Activated B cell treated with CpG ODN at 0.5 μM for 24 hours (primary cell): ENCODE data around the gene SAPCD2. TPM values are rescaled to one million over a fixed set of nuclear protein-coding genes. Genes with fewer than 3 reads are reported as not detected.
A peak's percentile ranks its signal among the peaks of the same experiment; 100 is the strongest.

Source experiments
- ATAC-seq: fragments of 200-7000 bp; cut with Tn5 transposase; one replicate; pipeline ENCODE4 v1.10.0; 2021; ENCODE audit warnings: low read depth, mild to moderate bottlenecking, moderate library complexity
- CTCF ChIA-PET: fragments of 350-600 bp; sonication (Branson Sonifier 250); formaldehyde crosslinking; loops from one replicate; lab custom pipeline; 2021; ENCODE audit warnings: antibody characterized with exemption; lab: Charles Lee
- POLR2A ChIA-PET: fragments of 350-600 bp; sonication (Branson Sonifier 250); formaldehyde crosslinking; loops from one replicate; lab custom pipeline; 2021; ENCODE audit warnings: antibody characterized with exemption; lab: Charles Lee
- DNase-seq: peaks from one replicate; pipeline ENCODE4 v3.0.0; 2022
- H3K27ac Mint-ChIP-seq: one replicate; pipeline ENCODE4 v1.8.0; 2020; ENCODE audit warnings: mixed read lengths
- H3K27me3 Mint-ChIP-seq: one replicate; pipeline ENCODE4 v1.8.0; 2021; ENCODE audit warnings: mixed read lengths
- H3K36me3 Mint-ChIP-seq: one replicate; pipeline ENCODE4 v1.8.0; 2021; ENCODE audit warnings: low read depth, mixed read lengths
- H3K4me1 Mint-ChIP-seq: one replicate; pipeline ENCODE4 v1.8.0; 2021; ENCODE audit warnings: mixed read lengths
- H3K4me3 Mint-ChIP-seq: one replicate; pipeline ENCODE4 v1.8.0; 2020; ENCODE audit warnings: mild to moderate bottlenecking, mixed read lengths
- H3K9me3 Mint-ChIP-seq: one replicate; pipeline ENCODE4 v1.8.0; 2020; ENCODE audit warnings: mixed read lengths
- intact Hi-C: fragments of 100-400 bp; cut with micrococcal nuclease; formaldehyde crosslinking; loops from one replicate; pipeline ENCODE4 v1.15.1; 2024
- total RNA-seq: library from RNA; stranded (reverse); gene quantifications from 2 replicates; pipeline ENCODE4 v1.2.3, GENCODE V29; 2022
- TF ChIP-seq, protein P1 (sequence below): fragments of 200-600 bp; IDR thresholded peaks from one replicate; pipeline ENCODE4 v1.8.0; 2022; ENCODE audit warnings: antibody characterized with exemption, mild to moderate bottlenecking

Gene SAPCD2
- total RNA-seq, 1 donor from 2014 or later: 0.80 TPM

DNA sequence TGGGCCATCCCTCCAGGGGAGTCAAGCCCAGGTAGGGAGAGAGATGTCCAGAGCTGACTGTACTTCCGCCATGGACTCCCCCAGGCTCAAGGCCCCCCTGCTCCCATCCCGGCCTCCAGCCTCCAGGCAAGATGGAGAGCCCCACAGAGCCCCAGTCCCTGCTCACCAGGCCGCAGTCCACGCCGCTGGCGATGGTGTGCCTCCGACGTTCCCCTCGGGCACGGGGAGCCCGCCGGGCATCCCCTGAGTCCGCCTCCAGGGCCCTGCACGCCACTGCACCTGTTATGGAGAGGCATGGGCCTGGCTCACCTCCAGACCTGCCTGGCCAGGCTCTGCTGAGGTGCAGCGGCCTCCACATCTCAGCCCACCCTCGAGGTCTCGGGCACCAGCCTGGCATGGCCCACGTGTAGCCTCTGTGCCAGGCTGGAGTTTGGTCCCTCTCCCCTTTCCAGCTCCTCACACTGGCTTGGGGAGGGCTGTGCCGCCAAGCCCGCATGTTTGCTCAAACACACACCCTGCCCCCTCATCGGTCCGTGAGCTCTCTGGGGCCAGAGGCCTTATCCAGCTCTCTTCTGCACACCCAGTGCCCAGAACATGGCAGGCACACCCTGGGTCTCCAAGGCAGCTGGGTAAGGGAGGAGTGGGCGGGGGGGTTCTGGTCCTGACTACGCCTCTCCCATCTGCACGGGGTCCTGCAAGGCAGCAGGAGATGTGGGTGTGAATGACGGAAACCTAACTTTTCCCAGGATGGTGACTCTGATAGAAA, 4.1 kb downstream of the SAPCD2 start:
- Mint-ChIP-seq H3K27me3 (peaks cover 6% of the 10 kb centered on the region), H3K9me3 (no peaks in the 10 kb centered on the region), H3K4me1 (peaks cover 18% of the 10 kb centered on the region), H3K36me3 (no peaks in the 10 kb centered on the region), H3K4me3 (no peak overlapping the region), H3K27ac (no peak overlapping the region)
- ChIA-PET CTCF (interaction anchor here (0.7 to 3.4 kb wide), 7 partner anchors 10 to 337 kb away, joined by 3 to 21 read pairs (median 4); partner anchors contain the start of genes ABCA2, NPDC1 and UAP1L1), POLR2A (interaction anchor here (1.7 kb wide), 1 partner anchor 174 kb away, joined by 6 read pairs; the partner anchor contains the start of gene TUBB4B)
- DNase-seq (no peak), ATAC-seq (no peak)
- TF ChIP-seq, protein P1, sequence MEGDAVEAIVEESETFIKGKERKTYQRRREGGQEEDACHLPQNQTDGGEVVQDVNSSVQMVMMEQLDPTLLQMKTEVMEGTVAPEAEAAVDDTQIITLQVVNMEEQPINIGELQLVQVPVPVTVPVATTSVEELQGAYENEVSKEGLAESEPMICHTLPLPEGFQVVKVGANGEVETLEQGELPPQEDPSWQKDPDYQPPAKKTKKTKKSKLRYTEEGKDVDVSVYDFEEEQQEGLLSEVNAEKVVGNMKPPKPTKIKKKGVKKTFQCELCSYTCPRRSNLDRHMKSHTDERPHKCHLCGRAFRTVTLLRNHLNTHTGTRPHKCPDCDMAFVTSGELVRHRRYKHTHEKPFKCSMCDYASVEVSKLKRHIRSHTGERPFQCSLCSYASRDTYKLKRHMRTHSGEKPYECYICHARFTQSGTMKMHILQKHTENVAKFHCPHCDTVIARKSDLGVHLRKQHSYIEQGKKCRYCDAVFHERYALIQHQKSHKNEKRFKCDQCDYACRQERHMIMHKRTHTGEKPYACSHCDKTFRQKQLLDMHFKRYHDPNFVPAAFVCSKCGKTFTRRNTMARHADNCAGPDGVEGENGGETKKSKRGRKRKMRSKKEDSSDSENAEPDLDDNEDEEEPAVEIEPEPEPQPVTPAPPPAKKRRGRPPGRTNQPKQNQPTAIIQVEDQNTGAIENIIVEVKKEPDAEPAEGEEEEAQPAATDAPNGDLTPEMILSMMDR: no peak
- intact Hi-C loops: loop anchor here (5.0 kb wide), 1 partner anchor 39 kb away; the partner anchor contains the start of gene ABCA2

DNA sequence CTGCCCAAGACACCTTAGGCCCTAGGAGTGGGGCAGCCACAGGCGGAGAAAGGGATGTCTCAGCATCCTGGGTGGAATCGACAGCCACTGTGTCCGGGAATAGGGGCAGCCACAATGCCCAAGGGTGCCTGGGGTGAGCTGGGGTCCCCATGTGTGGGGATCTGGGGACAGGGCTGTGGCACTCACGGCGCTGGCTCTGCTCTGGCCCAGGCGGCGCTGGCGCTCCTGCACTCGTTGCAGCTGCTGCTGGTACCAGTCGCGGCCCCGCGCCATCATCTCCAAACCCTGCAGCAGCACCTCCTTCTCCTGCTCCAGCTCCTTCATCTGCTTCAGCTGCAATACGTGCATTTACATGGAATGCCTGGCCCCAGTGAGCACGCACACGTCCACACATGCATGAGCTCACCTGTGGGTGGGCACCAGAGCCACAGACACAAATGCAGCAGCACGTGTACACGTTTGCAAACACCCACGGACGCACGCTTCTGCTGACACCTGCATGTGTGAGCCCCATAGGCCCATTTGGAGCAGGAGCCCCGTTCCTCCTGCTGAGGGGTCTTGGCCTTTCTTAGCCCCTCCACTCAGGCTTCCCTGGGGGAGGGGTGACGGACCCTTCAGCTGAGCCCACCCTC, 4.9 kb downstream of the SAPCD2 start:
- no peak for ATAC-seq
- Mint-ChIP-seq H3K36me3 (no peaks in the 10 kb centered on the region), H3K27me3 (peaks cover 6% of the 10 kb centered on the region), H3K4me1 (peaks cover 10% of the 10 kb centered on the region), H3K27ac (no peak overlapping the region), H3K4me3 (no peak overlapping the region), H3K9me3 (no peaks in the 10 kb centered on the region)
- no peak for DNase-seq
- POLR2A ChIA-PET: interaction anchor here (1.7 kb wide), 1 partner anchor 175 kb away, joined by 6 read pairs; the partner anchor contains the start of gene TUBB4B
- TF ChIP-seq, protein P1: no peak
- intact Hi-C loops: loop anchor here (5.0 kb wide), 1 partner anchor 38 kb away; the partner anchor contains the start of gene ABCA2
- CTCF ChIA-PET: interaction anchor here (1.1 to 3.4 kb wide), 5 partner anchors 11 to 171 kb away, joined by 3 to 21 read pairs (median 4); partner anchors contain the start of genes ABCA2, NPDC1 and UAP1L1

DNA sequence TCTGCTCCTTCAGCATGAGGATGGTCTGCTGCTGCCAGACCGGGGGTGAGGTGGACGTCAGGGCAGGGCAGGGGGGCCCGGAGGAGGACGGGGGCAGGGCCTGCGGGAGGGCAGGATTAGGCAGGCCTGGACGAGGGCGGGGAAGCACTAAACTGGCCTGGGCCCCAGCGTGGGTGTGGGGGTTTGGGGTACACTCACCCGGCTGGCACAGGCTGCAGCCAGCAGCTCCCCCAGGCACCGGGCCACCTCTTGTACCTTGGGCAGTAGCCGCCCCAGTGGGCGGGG, 5.5 kb downstream of the SAPCD2 start:
- Mint-ChIP-seq H3K4me3 (no peak overlapping the region), H3K4me1 (peaks cover 9% of the 10 kb centered on the region), H3K36me3 (no peaks in the 10 kb centered on the region), H3K9me3 (no peaks in the 10 kb centered on the region), H3K27ac (no peak overlapping the region), H3K27me3 (peaks cover 6% of the 10 kb centered on the region)
- CTCF ChIA-PET: interaction anchor here (1.1 to 2.1 kb wide), 4 partner anchors 12 to 36 kb away, joined by 3 to 12 read pairs (median 5); partner anchors contain the start of gene UAP1L1
- DNase-seq (no peak), ATAC-seq (no peak)
- POLR2A ChIA-PET: interaction anchor here (0.6 kb wide), 1 partner anchor 22 kb away, joined by 14 read pairs; no protein-coding TSS in a partner anchor
- TF ChIP-seq, protein P1: no peak
- intact Hi-C loops: loop anchor here (1.0 to 5.0 kb wide), 2 partner anchors 38 to 278 kb away; partner anchors contain the start of gene ABCA2

DNA sequence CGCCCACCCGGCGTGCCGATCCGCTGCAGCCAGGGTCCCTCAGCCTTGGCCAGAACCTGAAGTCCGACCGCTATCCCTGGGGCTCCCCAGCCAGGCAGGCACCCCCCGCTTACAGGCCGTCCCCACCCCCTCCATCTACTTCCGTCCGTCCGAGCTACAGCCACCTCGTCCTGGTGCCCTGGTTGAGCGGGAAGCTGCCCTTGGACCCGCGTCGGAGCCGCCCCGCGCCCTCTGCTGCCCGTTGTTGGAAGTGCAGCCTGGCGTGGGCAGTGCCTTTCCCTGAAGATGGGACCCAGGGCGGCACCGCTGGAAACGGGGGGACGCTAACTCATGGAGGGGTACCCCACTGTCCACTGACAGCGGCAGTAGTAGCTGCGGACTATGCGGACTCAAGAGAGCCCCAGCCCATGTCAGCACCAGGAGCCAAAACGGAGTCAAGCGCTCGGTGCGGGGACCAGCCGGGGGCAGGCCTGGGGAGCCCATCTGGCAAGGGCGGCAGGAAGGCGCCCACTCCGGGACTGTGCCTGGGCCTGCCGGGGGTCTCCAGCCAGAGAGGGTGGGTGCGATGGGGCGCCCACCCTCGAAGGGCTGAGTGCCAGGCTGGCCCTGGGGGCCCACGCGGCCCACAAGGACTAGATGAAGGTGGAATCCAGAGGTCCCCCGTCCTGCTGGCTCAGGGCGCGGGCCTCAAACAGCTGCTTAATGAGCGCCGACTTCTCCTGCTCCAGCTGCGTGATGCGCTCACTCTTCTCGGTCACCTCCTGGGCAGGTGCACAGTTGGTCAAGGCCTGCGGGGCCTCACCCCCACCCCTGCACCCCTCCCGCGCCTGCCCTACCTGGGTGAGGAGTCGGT, 6.1 kb downstream of the SAPCD2 start:
- POLR2A ChIA-PET: interaction anchor here (0.6 kb wide), 1 partner anchor 22 kb away, joined by 14 read pairs; no protein-coding TSS in a partner anchor
- Mint-ChIP-seq H3K9me3 (no peaks in the 10 kb centered on the region), H3K4me3 (no peak overlapping the region), H3K27ac (no peak overlapping the region), H3K4me1 (peaks cover 8% of the 10 kb centered on the region), H3K27me3 (peaks cover 6% of the 10 kb centered on the region), H3K36me3 (no peaks in the 10 kb centered on the region)
- CTCF ChIA-PET: interaction anchor here (0.6 to 2.1 kb wide), 8 partner anchors 12 to 116 kb away, joined by 3 to 12 read pairs (median 4); partner anchors contain the start of gene UAP1L1
- TF ChIP-seq, protein P1: peak; percentile 87
- intact Hi-C loops: loop anchor here (1.0 kb wide), 1 partner anchor 277 kb away; no protein-coding TSS in a partner anchor
- DNase-seq (peak; percentile 65), ATAC-seq (peak; percentile 26)
